ENCODE data around the gene CELSR1.

- TF ChIP-seq CTCF (IDR thresholded peaks at IDR 0.05): no peak
- no peak for TF ChIP-seq POLR2A (IDR thresholded peaks at IDR 0.05)
Observed at GRCh38 chr22:46388647-46389046, 148.8 kb downstream of the CELSR1 start.

Measured in adrenal gland (tissue), 5 donors.